H1 (cell line): ENCODE measurements around the gene LIPC. TPM values are rescaled to one million over a fixed set of nuclear protein-coding genes. Genes with fewer than 3 reads are reported as not detected.
A peak's percentile ranks its signal among the peaks of the same experiment; 100 is the strongest.

Source experiments
- CTCF ChIA-PET: fragments of 300-600 bp; sonication (Branson Sonifier 250); formaldehyde crosslinking; loops from one replicate; lab custom pipeline; 2021; ENCODE audit not compliant: partially characterized antibody; lab: Charles Lee
- POLR2A ChIA-PET: fragments of 300-600 bp; sonication (Branson Sonifier 250); formaldehyde crosslinking; loops from one replicate; lab custom pipeline; 2021; ENCODE audit warnings: inconsistent platforms; ENCODE audit not compliant: partially characterized antibody; lab: Charles Lee
- DNase-seq, 2 experiments: peaks; one replicate each; pipeline versions ENCODE4 v3.0.0 to v3.0.0-alpha.2; 2010 to 2022; ENCODE audit warnings: low spot score in 2 of 2, low read depth in 1 of 2, mixed read lengths in 1 of 2
- FAIRE-seq: peaks from 2 replicates; lab custom pipeline; 2011; peaks lifted over from hg19 to GRCh38; lab: Jason Lieb, UNC
- H2AFZ ChIP-seq: 2 replicates; pipeline ENCODE4 v1.8.1; 2012; ENCODE audit warnings: low read length, inconsistent platforms
- H2AK5ac ChIP-seq: 2 replicates; pipeline ENCODE4 v1.6.1; 2013; ENCODE audit warnings: low read depth, low read length
- H2BK120ac ChIP-seq: replicated peaks from 2 replicates; pipeline ENCODE3; 2013; ENCODE audit warnings: low read depth, low read length, inconsistent platforms
- H2BK12ac ChIP-seq: 2 replicates; pipeline ENCODE4 v1.6.1; 2013; ENCODE audit warnings: low read depth, low read length
- H2BK15ac ChIP-seq: 2 replicates; pipeline ENCODE4 v1.6.1; 2013; ENCODE audit warnings: low read length
- H2BK20ac ChIP-seq: 2 replicates; pipeline ENCODE4 v1.6.1; 2013; ENCODE audit warnings: low read length
- H2BK5ac ChIP-seq: 2 replicates; pipeline ENCODE4 v1.6.1; 2013; ENCODE audit warnings: low read depth, low read length
- H3K14ac ChIP-seq: 2 replicates; pipeline ENCODE4 v1.6.1; 2013; ENCODE audit warnings: inconsistent platforms; ENCODE audit not compliant: insufficient read length
- H3K18ac ChIP-seq: 2 replicates; pipeline ENCODE4 v1.6.1; 2013; ENCODE audit warnings: low read length; ENCODE audit errors: extremely low read depth
- H3K23ac ChIP-seq: 2 replicates; pipeline ENCODE4 v1.6.1; 2013; ENCODE audit warnings: inconsistent platforms; ENCODE audit not compliant: insufficient read length
- H3K23me2 ChIP-seq: 2 replicates; pipeline ENCODE4 v1.6.1; 2013; ENCODE audit warnings: low read depth, low read length
- H3K27ac ChIP-seq: 2 replicates; pipeline ENCODE4 v1.6.1; 2011; ENCODE audit warnings: low read depth, low read length, inconsistent platforms
- H3K27me3 ChIP-seq, 4 experiments: replicated peaks in 1 of 4; 1 replicate in 1 of 4; 2 replicates in 3 of 4; pipeline versions ENCODE4 v1.6.1 to v1.8.1; 2011 to 2013; ENCODE audit warnings: low read length in 3 of 4, mild to moderate bottlenecking in 3 of 4, inconsistent platforms in 2 of 4, mixed read lengths in 2 of 4, moderate library complexity in 1 of 4; ENCODE audit not compliant: control insufficient read depth in 3 of 4, insufficient read depth in 3 of 4; ENCODE audit errors: extremely low read depth in 1 of 4
- H3K36me3 ChIP-seq, 4 experiments: 2 replicates each; pipeline versions ENCODE4 v1.6.1 to v1.8.1; 2011 to 2013; ENCODE audit warnings: mild to moderate bottlenecking in 4 of 4, low read length in 3 of 4, moderate library complexity in 2 of 4, control low read depth in 1 of 4, inconsistent platforms in 1 of 4; ENCODE audit not compliant: insufficient read depth in 4 of 4, control insufficient read depth in 2 of 4
- H3K4ac ChIP-seq: replicated peaks from 2 replicates; pipeline ENCODE3; 2013; ENCODE audit warnings: low read length, low read depth, mixed read lengths, inconsistent platforms; ENCODE audit not compliant: insufficient read length
- H3K4me1 ChIP-seq, 4 experiments: replicated peaks in 1 of 4; 1 replicate in 1 of 4; 2 replicates in 3 of 4; pipeline versions ENCODE4 v1.6.1 to v1.8.1; 2011 to 2013; ENCODE audit warnings: low read length in 3 of 4, inconsistent platforms in 2 of 4, mixed read lengths in 1 of 4; ENCODE audit not compliant: insufficient read depth in 4 of 4, control insufficient read depth in 3 of 4
- H3K4me2 ChIP-seq, 2 experiments: 2 replicates each; pipeline versions ENCODE4 v1.6.1 to v1.8.1; 2011 to 2013; ENCODE audit warnings: low read depth in 2 of 2, low read length in 2 of 2, control low read depth in 1 of 2, inconsistent platforms in 1 of 2, mild to moderate bottlenecking in 1 of 2; ENCODE audit not compliant: insufficient read depth in 1 of 2
- H3K4me3 ChIP-seq, 4 experiments: fragments of 200-600, 300-600 bp in 1 of 4; sonication (generic), shearing (Covaris generic), sonication (Bioruptor Twin) in 1 of 4; 2 replicates each; pipeline versions ENCODE4 v1.5.1 to v1.8.1; 2011 to 2016; ENCODE audit warnings: low read length in 4 of 4, low read depth in 3 of 4, control low read depth in 2 of 4, inconsistent platforms in 2 of 4, mild to moderate bottlenecking in 2 of 4, mixed read lengths in 1 of 4, moderate library complexity in 1 of 4; ENCODE audit not compliant: insufficient read depth in 2 of 4; ENCODE audit errors: extremely low read depth in 1 of 4
- H3K56ac ChIP-seq: replicated peaks from 2 replicates; pipeline ENCODE3; 2013; ENCODE audit warnings: low read depth, mild to moderate bottlenecking, mixed read lengths, low read length, inconsistent platforms; ENCODE audit not compliant: insufficient read length
- H3K79me1 ChIP-seq: 2 replicates; pipeline ENCODE4 v1.6.1; 2013; ENCODE audit warnings: low read depth, low read length, control low read depth
- H3K79me2 ChIP-seq, 2 experiments: 2 replicates each; pipeline versions ENCODE4 v1.6.1 to v1.8.1; 2012 to 2013; ENCODE audit warnings: low read length in 2 of 2, mild to moderate bottlenecking in 2 of 2, inconsistent platforms in 1 of 2; ENCODE audit not compliant: insufficient read depth in 2 of 2, control insufficient read depth in 1 of 2
- H3K9ac ChIP-seq, 4 experiments: replicated peaks in 1 of 4; 1 replicate in 1 of 4; 2 replicates in 3 of 4; pipeline versions ENCODE4 v1.6.1 to v1.8.1; 2011 to 2013; ENCODE audit warnings: low read depth in 3 of 4, low read length in 3 of 4, control low read depth in 2 of 4, mild to moderate bottlenecking in 2 of 4, moderate library complexity in 2 of 4, inconsistent platforms in 1 of 4; ENCODE audit errors: extremely low read depth in 1 of 4
- H3K9me3 ChIP-seq, 2 experiments: 2 replicates each; pipeline versions ENCODE4 v1.6.1 to v1.8.1; 2012 to 2013; ENCODE audit warnings: mild to moderate bottlenecking in 2 of 2, moderate library complexity in 2 of 2, control low read depth in 1 of 2, inconsistent platforms in 1 of 2, low read depth in 1 of 2, low read length in 1 of 2, mixed read lengths in 1 of 2; ENCODE audit not compliant: insufficient read depth in 2 of 2
- H4K20me1 ChIP-seq, 2 experiments: replicated peaks in 1 of 2; 2 replicates each; pipeline versions ENCODE3 to v1.8.1; 2011 to 2013; ENCODE audit warnings: inconsistent platforms in 2 of 2, low read length in 2 of 2, mild to moderate bottlenecking in 1 of 2; ENCODE audit not compliant: insufficient read depth in 2 of 2, control insufficient read depth in 1 of 2
- H4K5ac ChIP-seq: 2 replicates; pipeline ENCODE4 v1.6.1; 2013; ENCODE audit warnings: low read length, low read depth, mixed read lengths, inconsistent platforms; ENCODE audit not compliant: insufficient read length
- H4K8ac ChIP-seq: 2 replicates; pipeline ENCODE4 v1.8.0; 2013; ENCODE audit warnings: mild to moderate bottlenecking, moderate library complexity, low read length, inconsistent platforms; ENCODE audit not compliant: insufficient read depth; ENCODE audit errors: extremely low read depth
- H4K91ac ChIP-seq: replicated peaks from 2 replicates; pipeline ENCODE3; 2013; ENCODE audit warnings: low read length, mixed read lengths, inconsistent platforms; ENCODE audit not compliant: insufficient read length
- ASH2L ChIP-seq: fragments of 200-600, 300-600 bp; sonication (generic); IDR thresholded peaks from one replicate; pipeline ENCODE4 v1.7.1; 2017; ENCODE audit warnings: low read length
- CBX8 ChIP-seq: fragments of 300-800, 300-1000 bp; sonication (generic); IDR thresholded peaks from 2 replicates; pipeline ENCODE4 v1.7.1; 2016; ENCODE audit warnings: low read depth, low read length, borderline replicate concordance
- EZH2 ChIP-seq: fragments of 200-600 bp; sonication (generic); IDR thresholded peaks from 2 replicates; pipeline ENCODE4 v1.7.1; 2012; ENCODE audit warnings: low read depth, mild to moderate bottlenecking, moderate library complexity, low read length, inconsistent platforms; ENCODE audit not compliant: severe bottlenecking
- FOSL1 ChIP-seq: IDR thresholded peaks from 2 replicates; pipeline ENCODE4 v1.6.1; 2011; ENCODE audit warnings: mild to moderate bottlenecking, low read depth, low read length, moderate library complexity; ENCODE audit not compliant: insufficient read depth
- HDAC6 ChIP-seq: IDR thresholded peaks from one replicate; pipeline ENCODE4 v1.7.1; 2012; ENCODE audit warnings: low read depth, mild to moderate bottlenecking, inconsistent platforms, low read length, moderate library complexity
- KDM1A ChIP-seq: fragments of 200-600, 300-600 bp; sonication (generic); IDR thresholded peaks from 2 replicates; pipeline ENCODE4 v1.7.1; 2016; ENCODE audit warnings: mild to moderate bottlenecking, low read length, borderline replicate concordance
- POLR2AphosphoS5 ChIP-seq: IDR thresholded peaks from 2 replicates; pipeline ENCODE4 v1.6.1; 2011; ENCODE audit warnings: low read depth, low read length
- POU5F1 ChIP-seq: IDR thresholded peaks from 2 replicates; pipeline ENCODE4 v1.6.1; 2011; ENCODE audit warnings: low read depth, mild to moderate bottlenecking, low read length, moderate library complexity
- RBBP5 ChIP-seq: IDR thresholded peaks from 2 replicates; pipeline ENCODE4 v1.7.1; 2012; ENCODE audit warnings: low read depth, mild to moderate bottlenecking, inconsistent platforms, low read length, moderate library complexity, borderline replicate concordance
- SIN3A ChIP-seq, 2 experiments: IDR thresholded peaks in 1 of 2; conservative IDR thresholded peaks in 1 of 2; 2 replicates each; pipeline ENCODE4 v1.6.1; 2011 to 2012; ENCODE audit warnings: low read length in 2 of 2, improper control_type of control experiment in 1 of 2, low read depth in 1 of 2, mild to moderate bottlenecking in 1 of 2
- SRF ChIP-seq: IDR thresholded peaks from 2 replicates; pipeline ENCODE4 v1.6.1; 2011; ENCODE audit warnings: mild to moderate bottlenecking, low read depth, low read length, moderate library complexity
- TEAD4 ChIP-seq: IDR thresholded peaks from 2 replicates; pipeline ENCODE4 v1.6.1; 2012; ENCODE audit warnings: low read depth, low read length, inconsistent platforms, mixed read lengths
- WGBS, 2 experiments: shearing (Covaris generic) in 1 of 2; methylation state at CpG; one replicate each; pipeline versions ENCODE4 v1.1.6 to v1.1.7; 2013 to 2015; ENCODE audit warnings: low lambda C conversion rate in 2 of 2, mixed read lengths in 2 of 2, inconsistent platforms in 1 of 2, low coverage in 1 of 2, missing lambda C conversion rate in 1 of 2; ENCODE audit not compliant: insufficient replicate concordance in 2 of 2, insufficient coverage in 1 of 2, insufficient read length in 1 of 2; ENCODE audit errors: extremely low coverage in 1 of 2, missing lambda C conversion rate in 1 of 2; 5-methylcytosine and 5-hydroxymethylcytosine counted together
- polyA plus RNA-seq, 7 experiments: library from polyadenylated mRNA; depleted of rRNA in 3 of 7; stranded (reverse) in 5 of 7; unstranded in 2 of 7; fragments of >200 nt in 5 of 7; fragments of 200-250 nt in 2 of 7; gene quantifications; 1 replicate in 5 of 7; 2 replicates in 1 of 7; 4 replicates in 1 of 7; pipeline versions ENCODE4 v1.2.1 to v1.2.3, GENCODE V29; 2011 to 2013; ENCODE audit warnings: missing spikeins in 2 of 7, mixed read lengths in 2 of 7
- total RNA-seq: library from RNA; stranded (reverse); fragmentation: NEBNext Ultra II Directional; extraction: Animal tissue kit (Norgen Biotek cat#: 25700); gene quantifications from 2 replicates; pipeline ENCODE4 v1.2.1, GENCODE V29; 2021

The LIPC gene
- total and polyA plus RNA-seq, 2 of the 8 experiments (the other 6 are each of a cell fraction or from before 2014, with no cell fraction given): not detected

DNA sequence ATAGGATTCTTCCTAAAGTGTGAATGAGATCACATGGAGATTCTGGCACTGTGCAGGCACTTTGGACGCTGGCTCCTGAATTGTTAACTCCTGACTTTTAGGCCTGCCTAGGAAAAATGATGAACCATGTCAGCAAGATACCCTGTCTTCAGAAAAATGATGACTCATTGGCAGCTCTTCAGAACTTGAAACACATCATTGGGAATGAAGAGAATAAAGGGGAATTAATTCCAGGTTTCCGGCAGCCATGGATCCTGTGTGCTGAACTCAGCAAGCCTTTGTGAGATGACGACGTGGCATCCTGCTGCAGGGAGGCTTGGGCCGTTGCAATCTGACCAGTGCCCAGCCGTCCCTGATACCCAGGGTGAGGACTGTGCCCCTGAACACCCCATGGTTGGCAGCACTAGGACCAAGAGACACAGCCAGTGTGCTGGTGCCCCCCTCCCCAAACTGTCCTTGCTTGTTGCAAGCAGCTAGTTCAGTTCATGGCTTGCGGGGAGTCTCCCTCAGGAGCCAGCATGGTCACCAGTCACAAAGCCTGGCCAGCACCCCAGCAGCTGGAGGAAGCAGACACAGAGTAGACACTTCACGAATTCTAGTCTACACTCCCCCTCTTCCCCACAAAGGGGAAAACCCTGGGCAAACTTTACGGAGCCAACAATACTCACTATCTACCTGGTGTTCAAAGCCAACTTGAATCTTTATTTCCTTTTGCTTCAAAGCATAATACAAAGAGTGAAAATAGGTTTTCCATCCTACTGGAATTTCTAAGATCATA is 7.8 kb upstream of the LIPC start:
- ChIA-PET CTCF (no interaction called here), POLR2A (no interaction called here)
- no peak overlapping the region for H3K18ac ChIP-seq
- no peak overlapping the region for H2BK120ac ChIP-seq
- H3K79me1 ChIP-seq: no peaks in the 10 kb centered on the region
- H3K27me3 ChIP-seq: 0 out of 7 replicates have a peak, but pooled peaks cover 0 to 1% (median 0%) of the 10 kb centered on the region in 4 experiments
- H3K9ac ChIP-seq: no peak overlapping the region
- no peaks in the 10 kb centered on the region for H3K9me3 ChIP-seq
- no peak overlapping the region for H2BK20ac ChIP-seq
- H3K23ac ChIP-seq: no peak overlapping the region
- H2BK5ac ChIP-seq: no peak overlapping the region
- no peaks in the 10 kb centered on the region for H3K4me1 ChIP-seq
- H4K8ac ChIP-seq: no peak overlapping the region
- no peaks in the 10 kb centered on the region for H3K23me2 ChIP-seq
- TF ChIP-seq EZH2 (no peak), SRF (no peak), SIN3A (conservative IDR thresholded peaks at IDR 0.05 in 1 of 2, IDR thresholded peaks at IDR 0.05 in 1 of 2; ENCODE audit: low read depth in 1 of 2, low read length in 2 of 2) (no peak), POU5F1 (no peak), ASH2L (no peak), POLR2AphosphoS5 (no peak), FOSL1 (no peak), CBX8 (no peak), RBBP5 (no peak), KDM1A (no peak), HDAC6 (no peak), TEAD4 (no peak)
- no peak overlapping the region for H3K4me3 ChIP-seq
- 84% methylated on average over 9 of the region's 9 CpGs; no CpG with 5 or more reads in 1 of the 2 experiments for WGBS, 2 experiments
- no peaks in the 10 kb centered on the region for H3K36me3 ChIP-seq
- H3K4me2 ChIP-seq: no peak overlapping the region
- FAIRE-seq (no peak), DNase-seq (no peak)
- no peak overlapping the region for H2BK15ac ChIP-seq
- H3K4ac ChIP-seq: no peak overlapping the region
- 0 out of 2 replicates have a peak overlapping the region, but pooled peaks have one; percentile 35 for H2AFZ ChIP-seq
- H3K14ac ChIP-seq: no peak overlapping the region
- H2BK12ac ChIP-seq: no peak overlapping the region
- H2AK5ac ChIP-seq: no peak overlapping the region
- H3K56ac ChIP-seq: no peak overlapping the region
- H4K5ac ChIP-seq: peak overlapping the region; percentile 39
- no peak overlapping the region for H4K91ac ChIP-seq
- no peaks in the 10 kb centered on the region for H4K20me1 ChIP-seq
- no peak overlapping the region for H3K27ac ChIP-seq
- H3K79me2 ChIP-seq: no peaks in the 10 kb centered on the region
